Measurements from ENCODE around the gene MACROD2.
A peak's percentile ranks its signal among the peaks of the same experiment; 100 is the strongest.
"Not testable (repeated sequence)": the region's sequence is repeated elsewhere in the genome, so short reads cannot be mapped to it uniquely, and the experiment has no call there.

The MACROD2 gene

GRCh38 chr20:15512916-15513315, 1517.6 kb downstream of the MACROD2 start:
- no peak for DNase-seq

- DNase-seq = no peak
Observed at GRCh38 chr20:15515691-15516090, 1520.4 kb downstream of the MACROD2 start.

GRCh38 chr20:15520930-15521524, 1525.7 kb downstream of the MACROD2 start:
- no peak for DNase-seq

- no peak for DNase-seq
Observed at GRCh38 chr20:15523400-15523799, 1528.1 kb downstream of the MACROD2 start.

- peak; percentile 82 for DNase-seq
Observed at GRCh38 chr20:15528391-15529111, 1533.2 kb downstream of the MACROD2 start.

GRCh38 chr20:15535863-15536262, 1540.5 kb downstream of the MACROD2 start:
- no peak for DNase-seq

- DNase-seq = not testable (repeated sequence)
Observed at GRCh38 chr20:15537200-15537599, 1541.9 kb downstream of the MACROD2 start.

- no peak for DNase-seq
Observed at GRCh38 chr20:15542655-15543054, 1547.3 kb downstream of the MACROD2 start.

GRCh38 chr20:15544742-15545141, 1549.4 kb downstream of the MACROD2 start:
- no peak for DNase-seq

GRCh38 chr20:15546525-15547023, 1551.3 kb downstream of the MACROD2 start:
- no peak for DNase-seq

GRCh38 chr20:15547119-15547518, 1551.8 kb downstream of the MACROD2 start:
- no peak for DNase-seq

GRCh38 chr20:15550116-15550870, 1555.0 kb downstream of the MACROD2 start:
- no peak for DNase-seq

GRCh38 chr20:15555913-15556312, 1560.6 kb downstream of the MACROD2 start:
- DNase-seq = no peak

GRCh38 chr20:15556869-15557268, 1561.6 kb downstream of the MACROD2 start:
- no peak for DNase-seq

GRCh38 chr20:15561070-15561569, 1565.8 kb downstream of the MACROD2 start:
- DNase-seq = no peak

- DNase-seq = no peak
Observed at GRCh38 chr20:15561707-15562404, 1566.5 kb downstream of the MACROD2 start.

GRCh38 chr20:15563836-15564235, 1568.5 kb downstream of the MACROD2 start:
- no peak for DNase-seq

GRCh38 chr20:15564981-15565380, 1569.7 kb downstream of the MACROD2 start:
- DNase-seq = no peak

GRCh38 chr20:15565786-15566185, 1570.5 kb downstream of the MACROD2 start:
- DNase-seq = no peak

- DNase-seq = no peak
Observed at GRCh38 chr20:15567219-15567618, 1571.9 kb downstream of the MACROD2 start.

- DNase-seq = no peak
Observed at GRCh38 chr20:15570156-15570555, 1574.8 kb downstream of the MACROD2 start.

- DNase-seq = no peak
Observed at GRCh38 chr20:15571056-15571455, 1575.7 kb downstream of the MACROD2 start.

GRCh38 chr20:15575255-15575654, 1579.9 kb downstream of the MACROD2 start:
- DNase-seq = no peak
